Stimulated activated CD8-positive, alpha-beta memory T cell treated with anti-CD3 and anti-CD28 coated beads, Interleukin-4, amount 100 ng/mL, for 24 hours (primary cell): ENCODE results near the gene FUOM.

Source experiments
- DNase-seq: peaks from one replicate; pipeline ENCODE4 v3.0.0-alpha.2; 2020; ENCODE audit warnings: low read depth

Gene FUOM

GRCh38 chr10:133350283-133350949, 7.4 kb downstream of the FUOM start:
- DNase-seq = no peak

GRCh38 chr10:133349577-133350011, 8.2 kb downstream of the FUOM start:
- no peak for DNase-seq

GRCh38 chr10:133349160-133349568, 8.7 kb downstream of the FUOM start:
- DNase-seq = no peak

- DNase-seq = no peak
Measured at GRCh38 chr10:133347710-133348517, 9.9 kb downstream of the FUOM start.

- no peak for DNase-seq
Measured at GRCh38 chr10:133346413-133346812, 11.4 kb downstream of the FUOM start.

GRCh38 chr10:133344236-133344635, 13.6 kb downstream of the FUOM start:
- no peak for DNase-seq

GRCh38 chr10:133343558-133343957, 14.3 kb downstream of the FUOM start:
- DNase-seq = no peak

GRCh38 chr10:133342942-133343341, 14.9 kb downstream of the FUOM start:
- no peak for DNase-seq

- no peak for DNase-seq
Measured at GRCh38 chr10:133341983-133342382, 15.8 kb downstream of the FUOM start.

- DNase-seq = no peak
Measured at GRCh38 chr10:133339708-133340380, 18.0 kb downstream of the FUOM start.

GRCh38 chr10:133338080-133339071, 19.4 kb downstream of the FUOM start:
- no peak for DNase-seq

GRCh38 chr10:133337370-133337725, 20.5 kb downstream of the FUOM start:
- DNase-seq = no peak

- DNase-seq = peak; percentile 56
Measured at GRCh38 chr10:133336577-133337369, 21.0 kb downstream of the FUOM start, which contains the start of gene CALY. Gene CALY (minus strand): TSS chr10:133336896. CDS start chr10:133328989, 7,907 bp downstream.

- no peak for DNase-seq
Measured at GRCh38 chr10:133336118-133336576, 21.7 kb downstream of the FUOM start.

- peak; percentile 58 for DNase-seq
Measured at GRCh38 chr10:133335246-133336117, 22.3 kb downstream of the FUOM start.

- DNase-seq = no peak
Measured at GRCh38 chr10:133334503-133335245, 23.1 kb downstream of the FUOM start.

GRCh38 chr10:133332936-133333699, 24.7 kb downstream of the FUOM start:
- no peak for DNase-seq
